UCSD-AML1 (cell line): ENCODE results near the gene THSD4.

Source experiments
- DNase-seq: peaks from one replicate; lab custom pipeline; 2025; ENCODE audit not compliant: unreplicated experiment; lab: John Stamatoyannopoulos, UW

THSD4 gene

DNA sequence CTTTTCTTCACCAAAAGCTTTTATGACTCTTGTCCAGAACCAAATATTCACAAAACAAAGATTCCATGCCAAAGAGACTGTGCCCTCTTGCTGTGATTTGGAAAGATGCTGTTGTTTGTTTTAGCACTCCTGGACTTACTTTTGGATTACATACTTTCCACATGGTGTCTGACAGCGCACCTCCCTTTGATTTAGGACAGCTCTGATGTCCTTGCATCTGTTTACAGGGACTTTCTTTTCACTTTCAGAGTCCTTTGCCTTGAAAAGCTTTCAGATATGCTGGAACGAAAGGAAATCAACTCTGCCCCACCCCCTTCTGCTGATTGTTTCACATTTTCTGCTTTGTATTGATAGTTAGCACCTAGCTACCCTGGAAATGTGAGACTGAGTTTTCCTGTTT lies 562.1 kb downstream of the THSD4 start:
- DNase-seq = no peak

DNA sequence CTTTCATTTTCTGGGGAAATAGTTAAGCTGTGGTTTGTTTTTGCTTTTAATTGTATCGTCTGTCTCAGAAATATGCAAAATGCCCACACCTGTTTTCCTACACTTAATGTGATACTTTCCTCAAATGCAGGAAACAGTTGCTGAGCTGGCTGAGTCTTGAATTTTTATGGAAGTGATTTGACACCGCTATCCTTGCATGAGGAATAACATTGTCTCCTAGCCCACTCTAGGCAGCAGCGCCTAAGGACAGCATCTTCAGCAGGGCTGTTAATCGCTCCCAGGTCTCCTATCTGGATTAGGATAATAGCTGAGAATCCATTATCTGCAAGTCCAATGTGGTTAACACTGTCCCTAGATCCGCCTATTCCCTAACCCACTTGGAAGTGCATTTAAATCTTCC lies 562.5 kb downstream of the THSD4 start:
- no peak for DNase-seq

DNA sequence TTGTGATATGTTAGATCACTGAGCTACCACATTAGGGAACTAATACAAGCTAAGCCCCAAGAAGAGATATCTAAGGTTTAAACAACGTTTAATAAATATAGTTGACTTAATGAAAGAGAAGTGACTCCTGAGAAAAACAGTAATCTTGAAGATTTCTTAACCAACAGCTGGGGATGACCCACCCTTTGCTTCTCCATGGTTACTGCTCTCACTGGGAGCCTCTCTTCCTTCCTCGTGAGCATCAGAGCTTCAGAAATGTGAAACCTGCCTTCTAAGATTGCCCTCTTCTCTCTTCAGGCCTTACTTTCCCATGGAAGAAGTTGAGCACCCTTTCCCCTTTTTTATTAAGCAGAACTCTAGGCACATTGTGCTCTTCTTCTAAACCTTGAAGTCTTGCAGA lies 562.9 kb downstream of the THSD4 start:
- DNase-seq = no peak

DNA sequence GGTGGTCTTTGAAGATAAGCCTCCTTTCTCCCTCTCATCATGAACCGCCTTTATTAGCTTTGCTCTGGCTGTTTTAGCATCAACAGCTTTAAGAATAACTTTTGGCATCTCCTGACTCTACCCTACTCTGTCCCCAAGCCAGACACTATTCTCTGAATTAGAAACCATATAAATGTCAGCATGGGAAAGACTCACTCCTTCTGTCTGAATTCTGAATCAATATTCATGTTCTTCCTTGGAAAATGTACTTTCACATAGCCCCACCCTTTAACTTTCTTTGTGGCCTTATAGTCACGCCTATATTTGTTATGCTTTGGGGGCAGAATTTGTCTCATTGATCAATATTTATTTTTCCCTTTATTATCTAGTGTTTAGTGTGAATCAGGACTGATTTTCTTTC lies 563.3 kb downstream of the THSD4 start:
- no peak for DNase-seq

DNA sequence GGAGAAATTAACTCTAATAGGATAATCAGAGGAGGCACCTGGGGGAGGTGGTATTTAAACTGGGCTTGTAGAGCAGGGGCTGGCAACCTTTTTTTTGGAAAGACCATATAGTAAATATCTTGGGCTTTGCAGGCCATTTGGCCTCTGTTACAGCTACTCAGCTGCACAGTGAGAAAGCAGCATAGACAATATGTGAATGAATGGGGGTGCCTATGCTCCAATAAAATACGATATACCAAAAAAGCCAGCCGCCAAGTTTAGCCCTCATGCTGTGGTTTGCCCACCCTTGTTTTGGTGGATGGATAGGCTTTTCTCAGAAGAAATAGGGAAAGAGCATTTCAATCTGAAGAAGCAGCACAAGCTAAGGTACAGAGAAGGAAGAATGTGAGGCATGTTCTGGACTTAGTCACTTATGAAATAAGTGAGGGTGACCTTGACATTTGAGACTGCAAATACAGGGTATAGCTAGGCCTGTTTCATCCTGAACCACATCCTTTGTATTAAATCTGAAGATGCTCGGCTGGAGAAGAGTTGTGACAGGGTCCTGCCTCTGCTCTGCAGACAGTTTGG lies 564.0 kb downstream of the THSD4 start:
- no peak for DNase-seq

DNA sequence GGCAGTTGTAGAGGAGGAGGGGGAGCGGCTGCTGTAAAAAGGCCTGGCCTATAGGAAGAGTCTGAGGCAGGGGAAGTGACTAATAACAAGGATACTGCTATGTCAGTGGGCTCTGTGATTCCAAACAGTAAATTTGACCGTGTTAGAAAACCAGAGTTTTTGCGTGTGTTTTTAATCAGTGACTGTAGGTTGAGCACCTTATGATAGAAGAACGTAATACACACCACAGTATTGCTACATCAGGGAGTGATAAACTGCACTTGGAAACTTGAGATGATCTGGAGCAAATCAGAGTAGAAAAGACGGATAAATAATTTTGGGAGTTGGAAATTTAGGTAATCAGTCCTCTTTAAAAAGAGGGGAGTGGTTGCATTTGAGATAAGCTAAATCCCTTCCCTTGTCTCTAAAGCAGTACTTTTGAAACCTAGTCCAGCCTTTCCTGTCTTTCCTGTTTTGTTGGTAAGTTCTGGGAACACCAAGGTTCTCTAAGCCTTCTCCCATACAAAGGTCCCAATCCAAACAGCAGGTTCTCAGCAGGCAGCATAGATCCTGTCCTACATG lies 564.6 kb downstream of the THSD4 start:
- DNase-seq = no peak

DNA sequence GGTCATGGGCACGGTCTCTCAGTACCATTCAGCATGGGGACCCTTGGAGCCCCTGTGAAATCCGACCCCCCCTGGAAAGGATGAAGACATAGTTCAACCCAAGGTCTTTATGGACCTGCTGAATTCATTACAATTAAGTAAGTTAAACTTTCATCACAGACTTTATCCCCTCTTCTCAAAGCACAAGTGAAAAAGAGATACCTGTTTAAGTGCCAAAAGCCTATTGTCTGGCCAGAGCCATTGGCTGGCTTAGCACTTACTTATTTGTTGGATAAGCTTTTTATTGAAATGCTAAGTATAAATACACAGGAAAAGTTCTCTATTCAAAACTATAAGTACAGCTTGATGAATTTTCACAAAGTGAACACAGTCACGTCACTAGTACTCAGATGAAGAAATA lies 566.7 kb downstream of the THSD4 start:
- no peak for DNase-seq

DNA sequence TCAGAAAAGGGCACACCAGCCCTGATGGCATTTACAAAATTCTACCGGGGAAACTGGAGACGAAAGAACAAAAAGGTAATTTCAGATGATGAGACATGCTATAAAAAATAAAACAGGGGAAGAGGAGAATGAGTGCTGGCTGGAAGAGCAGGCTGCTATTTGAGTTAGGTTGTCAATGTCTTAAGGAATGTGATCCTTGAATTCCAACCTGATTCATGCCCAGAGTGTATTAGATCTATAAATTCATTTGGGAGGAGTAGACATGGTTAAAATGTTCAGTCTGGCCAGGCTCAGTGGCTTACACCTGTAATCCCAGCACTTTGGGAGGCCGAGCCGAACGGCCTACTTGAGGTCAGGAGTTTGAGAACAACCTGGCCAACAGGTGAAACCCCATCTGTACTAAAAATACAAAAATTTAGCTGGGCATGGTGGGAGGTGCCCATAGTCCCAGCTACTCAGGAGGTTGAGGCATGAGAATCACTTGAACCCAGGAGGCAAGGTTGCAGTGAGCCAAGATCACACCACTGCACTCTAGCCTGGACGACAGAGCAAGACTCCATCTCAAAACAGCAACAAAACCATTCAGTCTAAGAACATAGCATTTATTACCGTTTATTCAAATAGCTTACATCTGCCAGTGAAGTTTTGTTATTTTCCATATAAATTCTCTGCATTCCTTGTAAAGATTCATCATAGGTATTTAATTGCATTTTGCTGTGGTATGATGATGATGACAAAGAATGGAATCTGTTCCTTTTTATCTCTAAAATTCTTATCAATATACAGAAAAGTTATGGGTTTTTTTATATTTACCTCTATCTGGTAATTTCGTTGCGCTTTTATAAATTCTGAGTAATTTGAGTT lies 568.4 kb downstream of the THSD4 start:
- no peak for DNase-seq

DNA sequence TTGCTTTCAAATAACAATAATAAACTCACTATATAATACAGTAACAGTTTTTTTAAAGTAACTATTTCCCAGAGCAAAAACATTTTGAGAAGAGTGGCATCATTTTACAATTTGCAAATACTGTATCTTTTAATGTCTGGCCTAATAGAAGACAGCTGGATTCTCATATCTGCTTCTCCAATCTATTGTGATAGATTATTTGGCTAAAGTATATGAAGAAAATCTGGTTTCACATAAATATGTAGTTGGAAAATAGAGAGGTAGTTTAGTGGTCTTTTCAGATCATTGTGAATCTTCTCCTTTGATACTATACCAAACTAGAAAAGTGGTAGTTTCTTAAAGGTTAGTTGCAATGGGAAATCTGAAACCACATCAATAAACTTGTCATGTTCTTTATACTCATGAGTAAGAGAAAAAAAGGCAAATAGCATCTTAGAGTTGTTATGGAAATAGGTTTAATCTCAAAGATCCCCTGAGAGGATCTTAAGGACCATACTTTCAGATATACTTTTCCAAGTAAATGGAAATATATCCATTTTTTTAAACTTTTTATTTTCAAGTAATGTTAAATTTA lies 570.2 kb downstream of the THSD4 start:
- DNase-seq = no peak

DNA sequence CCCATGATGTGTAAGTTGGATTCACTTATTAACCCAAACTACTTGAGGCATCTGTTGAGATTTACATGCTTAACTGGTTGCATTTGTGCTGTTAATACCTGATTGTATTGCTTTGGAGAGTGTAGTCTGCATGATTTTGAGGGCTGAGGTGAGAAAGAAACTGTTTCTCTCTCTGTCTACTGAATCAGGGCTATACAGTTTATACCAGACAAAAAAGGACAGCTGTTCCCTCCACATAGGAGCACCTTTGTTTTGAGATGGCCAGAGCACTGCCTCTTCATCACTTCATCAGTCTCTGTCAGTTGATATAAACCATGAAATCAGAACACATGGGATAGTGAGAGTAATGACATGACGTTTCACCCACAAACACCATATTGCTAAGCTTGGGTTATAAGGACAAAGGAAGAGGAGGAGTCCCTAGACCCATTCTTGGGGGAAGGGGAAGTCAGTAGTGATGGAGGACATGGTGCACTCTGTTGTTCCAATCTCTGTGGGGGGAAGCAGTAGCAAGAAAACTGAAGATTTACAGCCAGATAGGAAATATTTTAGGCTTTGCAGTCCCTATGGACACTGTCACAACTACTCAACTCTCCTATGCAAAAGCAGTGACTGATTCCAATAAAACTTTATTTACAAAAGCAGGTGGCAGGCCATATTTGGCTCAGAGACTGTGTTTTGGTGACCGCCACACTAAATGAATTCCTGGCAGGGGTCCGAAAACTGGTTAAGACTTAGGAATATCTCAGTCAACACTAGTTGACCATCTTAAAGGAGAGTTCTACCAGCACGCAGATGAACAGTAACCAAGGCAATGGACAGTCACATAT lies 571.2 kb downstream of the THSD4 start:
- no peak for DNase-seq

DNA sequence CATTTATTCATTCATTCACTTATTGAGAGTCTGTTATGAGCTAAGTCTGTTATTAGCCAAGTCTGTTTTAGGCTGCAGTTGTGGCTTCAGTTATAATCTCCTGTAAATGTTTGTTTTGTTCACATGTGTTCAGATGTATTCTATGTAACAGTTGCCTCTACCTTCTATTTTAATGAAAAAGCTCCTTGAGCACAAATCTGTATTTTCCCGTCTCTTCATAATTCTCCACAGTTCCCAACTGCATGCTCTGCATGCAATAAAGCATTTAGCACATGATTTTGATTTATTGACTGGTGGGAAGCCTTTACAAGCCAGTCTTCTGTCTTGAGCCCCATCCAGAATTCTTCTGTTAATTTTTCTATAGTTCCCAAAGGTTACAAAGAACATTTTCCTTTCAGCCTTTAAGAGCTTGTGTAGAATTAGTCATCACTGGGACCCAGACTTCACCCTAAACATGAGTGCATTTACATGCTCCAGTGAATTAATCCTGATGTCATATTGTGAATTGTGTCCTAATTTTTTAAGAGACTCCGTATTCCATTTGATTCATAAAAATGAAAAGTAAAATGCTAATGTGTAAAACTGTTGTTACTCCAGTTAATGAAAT lies 572.7 kb downstream of the THSD4 start:
- DNase-seq = no peak

DNA sequence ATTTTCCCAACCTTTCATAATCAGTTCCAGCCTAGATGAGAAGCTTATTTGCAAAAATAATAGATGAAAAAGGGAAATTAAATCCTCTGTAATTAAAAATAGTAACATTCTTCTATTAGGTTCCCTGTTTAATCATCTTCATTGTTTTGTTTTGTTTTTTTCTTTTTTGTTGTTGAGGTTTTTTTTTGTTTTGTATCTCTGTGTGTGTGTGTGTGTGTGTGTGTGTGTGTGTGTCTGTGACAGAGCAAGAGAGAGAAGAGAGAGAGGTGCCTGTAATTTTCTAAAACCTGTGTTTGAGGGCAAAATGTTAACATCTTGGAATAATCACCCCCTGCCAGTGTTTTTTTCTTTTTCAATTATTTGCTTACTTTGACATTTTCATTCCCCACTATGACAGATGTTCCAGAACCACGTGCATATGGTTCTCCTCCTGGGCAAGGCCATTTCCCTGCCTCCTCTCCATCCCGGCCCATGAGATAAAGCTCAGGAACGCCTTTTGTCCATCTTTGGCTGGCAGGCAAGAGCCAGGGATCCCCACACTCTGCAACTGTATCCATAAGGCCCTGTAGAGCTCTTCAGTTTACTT lies 573.3 kb downstream of the THSD4 start:
- DNase-seq = no peak

DNA sequence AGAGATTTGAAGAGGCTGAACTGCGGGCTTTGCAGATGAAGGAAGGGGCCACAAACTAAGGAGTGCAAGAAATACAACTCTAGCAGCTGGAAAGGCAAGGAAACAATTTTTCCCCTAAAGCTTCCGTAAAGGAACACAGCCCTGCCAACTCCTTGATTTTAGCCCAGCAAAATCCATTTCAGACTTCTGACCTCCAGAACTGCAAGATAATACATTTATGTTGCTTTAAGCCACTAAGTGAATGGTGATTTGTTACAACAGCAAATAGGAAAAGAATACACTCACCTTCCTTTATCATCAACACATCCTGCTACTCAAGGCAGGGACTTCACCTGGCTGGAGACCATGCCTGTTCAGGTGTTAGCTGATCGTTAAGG lies 575.8 kb downstream of the THSD4 start:
- no peak for DNase-seq

DNA sequence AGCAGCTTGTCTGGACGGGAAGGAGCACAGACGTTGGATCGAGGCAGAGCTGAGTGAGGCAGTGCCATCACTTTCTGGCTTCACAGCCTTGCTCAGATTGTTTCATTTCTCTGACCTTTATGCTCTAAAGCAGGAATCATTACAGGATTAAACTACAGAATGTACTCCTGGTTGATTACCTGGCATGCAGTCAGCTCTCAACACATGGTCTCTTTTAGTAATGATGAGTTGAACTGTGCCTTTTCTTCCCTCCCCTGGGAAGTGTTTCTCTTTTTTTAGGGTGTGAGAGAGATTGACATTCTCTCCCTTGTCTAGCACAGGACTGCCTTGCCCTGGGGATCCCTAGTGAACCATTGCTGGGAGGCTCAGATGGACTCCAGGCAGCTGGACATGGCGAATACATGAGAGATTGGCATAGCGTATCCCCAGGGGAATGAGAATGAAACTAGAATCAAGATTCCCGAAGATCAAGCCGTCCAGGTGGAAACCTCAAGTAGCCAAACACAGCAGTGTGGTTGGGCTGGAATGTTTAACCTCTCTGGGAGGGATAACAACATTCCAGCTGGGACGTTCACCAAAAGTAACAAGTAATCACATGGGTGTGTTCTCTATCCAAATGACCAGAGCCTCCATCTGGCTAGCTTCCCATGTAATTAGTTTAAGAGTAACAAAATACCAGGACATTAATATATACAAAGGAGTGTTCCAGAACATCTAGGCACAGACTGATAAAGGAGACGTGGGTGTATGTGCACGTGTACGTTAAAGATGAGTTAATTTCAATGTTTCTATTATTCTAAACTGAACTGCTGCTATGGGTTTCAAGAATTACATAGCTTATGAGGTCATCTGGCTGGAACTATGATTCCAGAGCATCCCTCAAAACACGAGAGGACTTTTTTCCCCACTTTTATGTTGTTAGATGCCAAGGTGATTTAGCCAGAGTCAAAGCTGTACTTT lies 576.5 kb downstream of the THSD4 start:
- DNase-seq = no peak

DNA sequence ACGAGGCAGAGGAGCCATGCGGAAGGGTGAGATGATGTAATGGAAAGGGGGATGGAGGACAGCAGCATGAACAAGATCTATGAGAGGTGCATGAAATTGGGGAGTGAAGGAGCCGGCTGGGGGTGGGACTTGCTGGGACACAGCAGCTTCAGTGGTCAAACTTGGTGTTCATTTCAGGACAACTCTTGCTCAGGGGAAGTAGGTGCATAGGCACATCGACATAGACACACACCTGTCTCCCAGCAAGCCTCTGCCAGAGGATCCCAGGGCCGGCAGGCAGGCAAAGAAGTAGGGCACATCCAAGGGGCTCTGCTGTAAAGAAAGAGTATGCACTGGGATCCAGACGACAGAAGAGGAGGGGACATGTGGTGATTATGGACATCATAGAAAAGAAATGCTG lies 582.0 kb downstream of the THSD4 start:
- DNase-seq = no peak

DNA sequence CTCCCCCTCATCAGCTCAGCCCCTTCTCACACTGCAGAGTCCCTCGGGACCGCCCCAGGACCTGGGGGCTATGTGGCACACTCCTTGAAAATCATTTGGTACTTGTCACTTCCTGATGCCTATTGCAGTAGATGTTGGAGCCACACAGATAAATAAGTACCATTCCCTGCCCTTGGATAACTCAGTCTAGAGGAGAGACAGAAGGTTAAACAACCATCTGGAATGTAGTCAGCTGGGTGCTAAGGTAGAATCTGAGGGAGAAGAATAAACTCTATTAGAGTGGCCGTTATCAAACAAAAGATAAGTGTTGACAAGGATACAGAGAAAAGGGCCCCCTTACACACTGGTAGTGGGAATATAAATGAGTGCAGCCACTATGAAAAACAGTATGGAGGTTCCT lies 582.8 kb downstream of the THSD4 start:
- DNase-seq = no peak

DNA sequence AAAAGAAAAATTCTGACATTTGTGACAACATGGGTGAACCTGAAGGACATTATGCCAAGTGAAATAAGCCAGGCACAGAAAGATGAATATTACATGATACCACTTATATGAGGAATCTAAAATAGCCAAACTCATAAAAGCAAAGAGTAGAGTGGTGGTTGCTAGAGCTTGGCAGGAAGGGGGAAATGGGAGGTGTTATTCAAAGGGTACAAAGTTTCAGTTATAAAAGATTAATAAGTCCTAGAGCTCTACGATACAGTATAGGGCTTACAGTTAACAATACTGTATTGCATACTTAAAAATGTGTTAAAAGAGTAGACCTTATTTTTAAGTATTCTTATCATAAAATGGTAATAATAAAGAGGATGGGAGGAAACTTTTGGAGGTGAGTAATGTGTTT lies 583.5 kb downstream of the THSD4 start:
- DNase-seq = no peak

DNA sequence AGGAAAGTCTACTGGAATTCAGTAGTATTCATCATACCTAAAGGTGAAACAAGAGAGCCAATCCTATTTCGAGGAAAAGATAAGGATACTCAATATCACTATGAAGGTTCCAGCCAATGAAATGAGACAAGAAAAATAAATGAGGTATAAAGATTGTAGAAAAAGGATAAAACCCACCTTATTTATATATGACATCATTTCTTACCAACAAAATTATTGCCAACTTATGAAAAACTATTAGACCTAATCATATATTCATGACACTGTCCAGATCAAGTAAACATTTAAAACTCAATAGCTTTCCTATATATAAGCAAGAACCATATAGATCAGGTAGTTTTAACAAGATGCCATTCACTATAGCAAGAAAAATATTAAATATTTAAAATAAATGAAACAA lies 584.7 kb downstream of the THSD4 start:
- no peak for DNase-seq

DNA sequence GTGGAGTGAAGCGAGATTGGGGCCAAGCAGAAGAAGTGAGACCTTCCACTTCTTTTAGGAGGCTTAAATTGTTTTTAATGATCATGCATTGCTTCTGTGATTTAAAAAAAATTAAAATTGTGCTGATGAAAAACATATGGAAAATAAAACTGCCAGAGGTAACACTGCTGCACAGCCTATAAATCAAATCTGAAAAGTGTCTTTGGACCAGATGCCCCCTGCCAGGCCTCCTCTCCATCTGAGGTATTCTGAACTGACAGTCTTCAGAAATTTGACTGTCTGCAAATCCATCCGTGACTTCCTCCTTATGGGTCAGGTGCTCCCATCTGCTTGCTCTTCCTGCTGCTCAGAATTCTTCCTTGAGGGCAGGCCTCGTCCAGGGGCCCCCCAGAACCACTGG lies 586.5 kb downstream of the THSD4 start:
- no peak for DNase-seq
